GM18526 (cell line): ENCODE results near the gene FANCC.

Experiments used
- POLR2A ChIP-seq: IDR thresholded peaks from 3 replicates; pipeline ENCODE4 v1.6.1; 2011; ENCODE audit not compliant: insufficient read length; ENCODE audit errors: extremely low read depth

The FANCC gene

DNA sequence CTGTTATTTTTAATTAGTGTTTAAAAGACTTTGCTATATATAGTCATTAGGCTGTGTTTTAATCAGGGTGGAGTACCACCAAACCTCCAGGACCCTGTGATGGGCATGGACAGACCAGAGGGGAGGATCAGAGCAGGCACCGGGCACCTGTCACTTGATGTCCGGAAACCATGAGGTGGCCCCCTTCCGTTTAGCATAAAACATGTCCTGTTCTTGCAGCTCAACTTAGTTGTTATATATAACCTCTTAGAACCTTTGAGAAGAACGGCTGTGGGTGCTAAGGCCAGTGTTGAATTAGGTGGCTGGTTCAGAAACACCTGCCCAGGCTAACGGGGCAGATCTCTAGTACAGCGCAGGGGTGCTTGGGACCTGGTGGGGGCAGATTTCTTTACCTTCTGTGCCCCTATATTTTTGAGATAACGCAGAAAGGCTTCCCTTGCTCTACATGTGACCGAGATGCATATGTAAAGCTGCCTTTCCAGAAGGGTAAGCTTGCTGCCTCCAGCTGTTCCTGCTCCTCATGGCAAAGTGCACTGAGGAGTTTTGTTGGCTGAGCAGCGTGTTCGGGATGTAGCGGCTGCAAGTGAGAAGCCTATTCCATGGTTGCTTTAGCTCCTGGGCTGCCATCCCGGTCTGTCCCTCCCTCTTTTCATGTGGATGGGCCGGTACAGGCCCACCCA lies 255.5 kb downstream of the FANCC start:
- TF ChIP-seq POLR2A = no peak

DNA sequence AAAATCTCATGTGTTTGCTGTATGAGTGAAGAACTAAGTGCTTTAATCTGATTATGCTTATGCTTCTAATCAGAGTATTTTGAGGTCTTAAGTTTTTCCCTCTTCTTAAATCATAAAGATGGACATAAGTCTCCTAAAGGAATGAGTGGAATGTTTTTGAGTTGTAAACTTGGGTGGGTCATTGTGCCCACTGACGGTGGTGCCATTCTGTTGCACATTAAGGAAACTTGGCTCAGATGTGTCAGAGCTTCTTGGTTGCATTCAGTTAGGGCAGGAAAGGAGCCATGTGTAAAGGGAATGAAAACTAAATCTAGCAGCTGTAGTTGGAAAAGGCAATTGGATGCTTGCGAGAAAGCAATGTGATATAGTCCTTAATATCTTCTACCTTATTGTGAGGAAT lies 256.6 kb downstream of the FANCC start:
- no peak for TF ChIP-seq POLR2A

DNA sequence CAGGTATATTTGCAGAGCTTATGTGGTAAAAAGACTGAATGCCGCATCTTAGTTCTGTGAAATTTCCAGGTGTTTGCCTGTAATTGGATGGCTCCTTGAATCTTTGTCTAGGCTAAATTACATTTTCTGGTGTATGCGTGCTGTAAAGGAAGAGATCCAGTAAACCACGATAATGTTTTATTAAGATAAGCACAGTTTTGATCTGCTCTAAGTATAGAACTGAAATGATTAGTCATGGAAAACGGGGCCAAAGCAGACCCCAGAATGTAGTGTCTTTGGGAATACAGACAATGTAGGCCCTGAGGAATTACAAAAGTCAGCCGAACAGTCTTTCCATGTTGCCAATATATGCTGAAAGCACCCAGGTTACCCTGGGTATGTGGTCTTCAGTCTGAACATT lies 257.3 kb downstream of the FANCC start:
- no peak for TF ChIP-seq POLR2A

DNA sequence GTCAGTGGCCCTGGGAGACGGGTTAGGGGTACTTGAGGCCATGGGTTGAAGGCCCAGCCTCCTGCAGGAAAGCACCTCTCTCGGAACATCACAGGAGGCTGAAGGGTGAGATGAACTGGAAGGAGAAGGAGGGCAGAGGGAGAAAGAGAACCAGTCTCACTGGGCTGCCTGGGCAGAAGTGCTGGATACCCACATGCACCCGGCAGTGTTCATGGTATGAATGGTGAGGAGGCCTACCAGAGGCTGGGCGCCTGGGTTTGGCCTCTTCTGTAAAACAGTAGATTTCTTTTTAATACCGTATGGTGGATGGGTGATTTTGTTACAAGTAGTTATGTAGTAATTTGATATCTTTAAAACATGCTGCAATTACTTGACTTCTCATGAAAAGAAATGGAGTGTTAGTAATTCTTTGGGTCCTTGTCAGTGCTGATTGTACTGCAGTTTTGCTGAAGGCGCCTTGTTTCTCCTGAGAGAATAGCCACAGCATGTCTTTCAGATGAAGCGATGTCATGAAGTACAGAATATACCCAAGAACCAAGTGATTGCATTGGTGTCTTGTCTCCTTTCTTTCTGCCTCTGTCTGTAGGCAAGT lies 258.6 kb downstream of the FANCC start:
- no peak for TF ChIP-seq POLR2A

DNA sequence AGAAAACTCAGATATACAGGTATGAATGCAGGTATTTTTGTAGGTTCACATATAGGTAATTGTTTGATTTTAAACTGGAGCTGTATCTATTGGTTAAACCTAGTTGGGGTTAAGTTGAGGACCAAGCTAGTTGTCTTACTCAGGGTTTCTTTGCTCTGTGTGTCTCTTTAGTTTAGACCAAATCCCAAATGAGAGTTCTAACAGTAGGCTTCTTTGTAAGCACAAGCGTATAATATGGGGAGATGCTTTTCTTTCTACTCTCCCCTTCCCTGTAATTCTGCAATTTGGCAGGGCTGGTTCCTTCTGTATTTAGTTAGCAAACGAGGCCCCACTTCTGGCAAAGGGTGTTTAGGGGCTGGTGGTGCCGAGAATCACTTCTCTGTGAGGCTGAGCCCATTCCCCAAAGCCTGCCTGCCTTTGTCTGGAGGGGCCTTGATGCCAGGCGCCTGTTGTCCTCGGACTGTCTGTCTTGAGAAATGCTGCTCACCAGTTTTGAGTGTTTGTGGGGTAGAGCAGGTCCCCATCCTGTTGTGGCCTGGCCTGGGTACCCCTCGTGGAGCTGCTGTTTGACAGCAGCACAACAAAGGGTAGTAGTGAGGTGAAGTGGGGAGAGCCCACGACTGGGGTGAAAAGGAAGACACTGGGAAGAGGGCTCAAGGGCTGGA lies 259.3 kb downstream of the FANCC start:
- TF ChIP-seq POLR2A = no peak

DNA sequence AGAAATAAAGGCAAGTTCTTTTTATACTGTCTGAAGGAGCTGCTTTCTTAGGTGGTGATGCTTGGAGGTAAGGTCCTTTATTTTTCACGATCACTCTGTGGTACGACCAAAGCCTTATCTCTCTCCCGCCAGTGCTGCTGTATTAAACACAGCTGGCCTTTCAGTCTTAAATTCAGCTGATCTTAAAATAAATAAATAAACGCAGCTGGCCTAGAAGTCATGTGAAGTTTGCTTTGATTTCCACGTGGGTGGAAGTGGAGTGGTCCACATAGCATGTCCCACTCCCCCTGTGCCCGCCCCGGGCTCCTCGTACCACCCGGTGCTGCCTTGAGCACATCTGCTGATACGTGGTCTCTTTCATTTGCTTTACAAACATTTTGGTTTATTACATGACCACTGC lies 260.4 kb downstream of the FANCC start:
- no peak for TF ChIP-seq POLR2A

DNA sequence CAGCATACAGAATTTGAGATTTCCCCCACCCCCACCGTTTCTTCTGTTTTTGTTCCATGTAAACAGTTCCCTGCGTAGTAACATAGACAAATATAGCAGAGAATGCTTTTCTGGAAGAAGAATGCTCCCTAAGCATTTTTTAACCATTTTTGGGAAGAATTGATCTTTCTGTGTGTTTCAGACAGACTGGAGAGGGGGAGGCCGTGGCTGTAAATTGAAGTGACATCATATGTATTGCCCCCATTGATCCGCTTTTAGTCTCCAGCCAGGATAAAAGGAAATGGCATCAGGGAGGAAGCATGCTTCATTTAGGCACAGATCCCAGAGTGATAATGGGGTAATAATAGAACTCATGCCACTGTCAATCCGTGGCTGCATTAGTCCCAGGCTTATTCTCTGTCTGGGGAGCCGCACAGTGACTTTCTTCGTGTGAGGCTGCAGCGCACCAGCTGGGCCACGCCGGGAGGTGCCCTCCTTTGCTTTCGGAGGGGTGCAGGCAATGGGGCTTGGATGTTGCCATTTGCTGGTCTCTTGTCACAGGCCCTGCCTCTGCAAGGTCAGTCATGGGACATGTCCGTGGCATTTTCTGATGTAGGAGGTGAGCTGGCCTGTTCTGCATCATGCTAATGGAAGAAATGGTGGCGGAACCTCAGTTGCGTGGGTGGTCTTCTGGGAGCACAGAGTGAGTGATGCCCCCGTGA lies 261.5 kb downstream of the FANCC start:
- no peak for TF ChIP-seq POLR2A

DNA sequence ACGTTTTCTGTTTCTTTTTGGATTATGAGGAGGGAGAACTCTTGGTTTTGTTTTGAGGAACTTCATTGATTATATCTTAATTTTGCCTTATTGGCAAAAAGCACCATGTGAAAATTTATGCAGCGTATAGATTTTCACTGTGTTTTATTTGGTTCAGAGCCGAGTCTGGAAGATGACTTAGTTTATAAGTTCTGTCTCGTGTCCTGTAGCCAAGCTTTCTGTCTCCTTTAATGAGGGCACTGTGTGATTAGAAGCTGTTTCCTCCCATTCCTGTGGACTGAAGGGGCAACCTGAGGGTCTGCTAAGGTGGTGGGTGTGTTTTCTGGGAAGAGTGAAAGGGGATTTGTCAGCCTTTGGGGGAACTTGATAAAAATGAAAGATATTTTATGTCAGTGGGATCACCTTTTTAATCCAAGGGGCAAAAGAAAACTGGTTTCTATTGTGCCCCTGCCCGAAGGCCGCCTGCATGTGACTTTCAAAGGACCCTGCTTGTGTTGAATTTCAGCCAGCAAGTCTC lies 262.1 kb downstream of the FANCC start:
- TF ChIP-seq POLR2A = no peak

DNA sequence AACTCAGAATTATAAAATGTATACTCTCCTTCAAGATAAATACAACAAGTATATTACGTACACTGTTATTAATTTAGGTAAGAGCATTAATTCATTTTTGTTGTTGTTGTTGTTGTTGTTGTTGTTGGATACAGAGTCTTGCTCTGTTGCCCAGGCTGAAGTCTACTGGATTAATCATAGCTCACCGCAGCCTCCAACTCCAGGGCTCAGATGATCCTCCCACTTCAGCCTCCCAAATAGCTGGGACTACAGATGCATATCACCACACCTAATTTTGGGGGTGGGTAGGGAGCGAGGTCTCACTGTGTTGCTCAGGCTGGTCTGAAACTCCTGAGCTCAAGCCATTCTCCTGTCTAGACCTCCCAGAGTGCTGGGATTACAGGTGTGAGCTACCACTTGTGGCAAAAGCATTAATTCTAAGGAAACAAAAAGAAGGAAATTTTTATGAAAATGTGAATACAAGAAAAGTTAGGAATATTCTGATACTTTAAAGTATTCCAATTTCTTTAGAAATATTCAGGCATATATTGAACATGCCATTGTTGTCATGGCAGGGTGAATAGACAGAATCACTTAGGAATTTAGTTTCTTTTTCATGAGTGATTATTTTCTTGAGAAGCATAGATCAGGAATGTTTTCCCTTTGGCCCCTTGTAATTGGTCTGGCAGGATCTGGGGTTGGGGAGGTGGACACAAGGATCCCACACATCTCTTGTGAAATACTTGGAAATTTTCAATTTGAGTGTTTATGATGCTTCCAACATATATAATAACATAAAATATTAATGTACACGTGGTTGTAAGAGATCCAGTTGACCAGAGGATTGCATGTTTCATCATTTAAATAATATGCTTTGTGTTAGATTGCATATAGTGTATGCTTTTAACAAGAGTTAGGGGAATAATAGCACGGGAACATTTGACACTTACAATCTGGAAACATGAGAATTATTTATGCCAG lies 263.6 kb downstream of the FANCC start:
- TF ChIP-seq POLR2A = no peak

DNA sequence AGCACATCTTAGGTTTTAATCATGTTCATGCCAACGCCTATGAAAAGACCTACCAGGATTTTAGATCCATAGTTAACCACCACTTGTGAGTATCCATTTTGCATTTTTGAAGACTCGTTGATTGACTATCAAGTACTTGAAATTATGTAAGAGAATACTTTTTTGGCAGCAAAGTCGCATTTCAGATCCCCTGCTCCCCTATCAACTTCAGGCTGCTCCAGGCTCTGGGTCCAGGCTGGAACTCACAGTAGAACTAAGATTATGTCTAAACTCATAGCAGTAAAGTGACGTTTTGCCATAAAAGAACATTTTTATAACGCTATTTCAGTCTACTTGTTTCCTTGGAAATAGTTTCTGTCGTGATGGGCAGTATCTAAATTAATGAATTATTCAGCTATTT lies 267.7 kb downstream of the FANCC start:
- no peak for TF ChIP-seq POLR2A
